Right atrium auricular region (tissue), 2 donors: ENCODE data around the gene EMP3. TPM values are rescaled to one million over a fixed set of nuclear protein-coding genes. Genes with fewer than 3 reads are reported as not detected.

Source experiments
- DNase-seq: peaks from one replicate; pipeline ENCODE4 v3.0.0-alpha.2; 2019; ENCODE audit warnings: low spot score
- H3K27ac ChIP-seq, 2 donors: fragments of 200-600 bp; sonication (generic); 1 replicate in 1 of 2; 2 replicates in 1 of 2; pipeline ENCODE4 v1.5.1; 2016 to 2019
- H3K27me3 ChIP-seq, 2 donors: fragments of 200-600 bp; sonication (generic); one replicate each; pipeline versions ENCODE4 v1.5.1 to v1.6.0; 2017 to 2019
- H3K36me3 ChIP-seq: fragments of 200-600 bp; sonication (generic); one replicate; pipeline ENCODE4 v1.5.1; 2016
- H3K4me1 ChIP-seq, 2 donors: fragments of 200-600 bp; sonication (generic); one replicate each; pipeline versions ENCODE4 v1.5.1 to v1.6.0; 2017 to 2019
- H3K4me3 ChIP-seq, 2 donors: fragments of 200-600 bp; sonication (generic); 1 replicate in 1 of 2; 2 replicates in 1 of 2; pipeline ENCODE4 v1.5.1; 2017 to 2019; ENCODE audit warnings: mild to moderate bottlenecking in 1 of 2, moderate library complexity in 1 of 2
- H3K9me3 ChIP-seq, 2 donors: fragments of 200-600 bp; sonication (generic); one replicate each; pipeline ENCODE4 v1.5.1; 2019
- total RNA-seq, 2 donors: library from RNA; depleted of rRNA; stranded (reverse); fragments of >200 nt; gene quantifications; one replicate each; pipeline ENCODE4 v1.1.0, GENCODE V29; 2016
- TF ChIP-seq, protein P1 (sequence below), 2 donors: fragments of 200-600 bp; sonication (generic); IDR thresholded peaks; one replicate each; pipeline ENCODE4 v1.5.1; 2019; ENCODE audit warnings: antibody characterized with exemption in 2 of 2

Gene EMP3
- total RNA-seq, 2 donors from 2014 or later: 16.9 to 95.9 TPM

DNA sequence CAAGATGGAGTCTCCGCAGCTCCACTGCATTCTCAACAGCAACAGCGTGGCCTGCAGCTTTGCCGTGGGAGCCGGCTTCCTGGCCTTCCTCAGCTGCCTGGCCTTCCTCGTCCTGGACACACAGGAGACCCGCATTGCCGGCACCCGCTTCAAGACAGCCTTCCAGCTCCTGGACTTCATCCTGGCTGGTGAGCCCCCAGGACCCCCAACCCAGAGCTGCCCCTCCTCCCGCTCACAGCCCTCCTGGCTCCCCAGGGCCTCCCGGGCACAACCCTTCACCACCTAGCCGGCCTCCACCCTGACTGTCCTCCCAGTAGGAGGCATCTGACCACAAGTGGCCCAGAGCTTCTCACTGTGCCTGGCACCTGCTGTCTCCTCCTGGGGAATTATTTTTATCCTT, 48.2 kb downstream of the EMP3 start:
- TF ChIP-seq, protein P1, sequence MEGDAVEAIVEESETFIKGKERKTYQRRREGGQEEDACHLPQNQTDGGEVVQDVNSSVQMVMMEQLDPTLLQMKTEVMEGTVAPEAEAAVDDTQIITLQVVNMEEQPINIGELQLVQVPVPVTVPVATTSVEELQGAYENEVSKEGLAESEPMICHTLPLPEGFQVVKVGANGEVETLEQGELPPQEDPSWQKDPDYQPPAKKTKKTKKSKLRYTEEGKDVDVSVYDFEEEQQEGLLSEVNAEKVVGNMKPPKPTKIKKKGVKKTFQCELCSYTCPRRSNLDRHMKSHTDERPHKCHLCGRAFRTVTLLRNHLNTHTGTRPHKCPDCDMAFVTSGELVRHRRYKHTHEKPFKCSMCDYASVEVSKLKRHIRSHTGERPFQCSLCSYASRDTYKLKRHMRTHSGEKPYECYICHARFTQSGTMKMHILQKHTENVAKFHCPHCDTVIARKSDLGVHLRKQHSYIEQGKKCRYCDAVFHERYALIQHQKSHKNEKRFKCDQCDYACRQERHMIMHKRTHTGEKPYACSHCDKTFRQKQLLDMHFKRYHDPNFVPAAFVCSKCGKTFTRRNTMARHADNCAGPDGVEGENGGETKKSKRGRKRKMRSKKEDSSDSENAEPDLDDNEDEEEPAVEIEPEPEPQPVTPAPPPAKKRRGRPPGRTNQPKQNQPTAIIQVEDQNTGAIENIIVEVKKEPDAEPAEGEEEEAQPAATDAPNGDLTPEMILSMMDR (IDR thresholded peaks at IDR 0.05): no peak
- Histone ChIP-seq H3K4me3 (no peak overlapping the region), H3K27me3 (no peaks in the 10 kb centered on the region), H3K9me3 (no peaks in the 10 kb centered on the region), H3K4me1 (no peaks in the 10 kb centered on the region), H3K36me3 (no peaks in the 10 kb centered on the region), H3K27ac (no peak overlapping the region)
- DNase-seq: no peak

DNA sequence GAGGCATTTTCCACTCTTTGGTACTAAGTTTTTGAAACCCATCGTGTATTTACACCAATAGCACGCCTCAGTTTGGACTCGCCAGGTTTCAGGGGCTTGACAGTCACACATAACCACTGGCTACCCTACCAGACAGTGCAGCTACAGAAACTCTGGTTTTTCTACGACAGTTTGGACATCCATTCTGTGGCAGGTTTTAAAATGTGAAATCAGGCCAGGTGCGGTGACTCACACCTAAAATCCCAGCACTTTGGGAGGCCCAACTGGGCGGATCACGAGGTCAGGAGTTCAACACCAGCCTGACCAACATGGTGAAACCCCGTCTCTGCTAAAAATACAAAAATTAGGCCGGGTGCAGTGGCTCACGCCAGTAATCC, 52.8 kb downstream of the EMP3 start:
- no peak for DNase-seq
- TF ChIP-seq, protein P1 (IDR thresholded peaks at IDR 0.05): no peak

DNA sequence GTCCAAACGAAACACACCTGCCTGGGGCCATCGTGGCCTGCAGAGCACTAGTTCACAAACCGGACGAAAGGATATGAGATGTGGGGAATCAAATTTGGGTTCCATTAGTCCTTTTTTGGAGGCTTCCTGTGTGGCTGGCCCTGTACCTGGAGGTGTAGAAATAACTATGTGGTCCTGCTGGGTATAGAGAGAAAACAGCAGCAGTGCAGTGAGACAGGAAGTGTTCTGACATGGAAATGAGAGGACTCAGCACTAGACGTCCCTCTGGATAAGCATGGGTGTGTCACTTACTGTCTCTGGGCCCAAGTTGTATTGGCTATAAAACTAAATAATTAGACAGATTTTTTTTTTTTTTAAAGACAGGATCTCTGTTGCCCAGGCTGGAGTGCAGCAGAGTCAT, 53.7 kb downstream of the EMP3 start:
- DNase-seq: no peak
- no peaks in the 10 kb centered on the region for H3K9me3 ChIP-seq
- no peaks in the 10 kb centered on the region for H3K27me3 ChIP-seq
- peaks cover 23% of the 10 kb centered on the region for H3K36me3 ChIP-seq
- TF ChIP-seq, protein P1 (IDR thresholded peaks at IDR 0.05): no peak
- no peak overlapping the region for H3K27ac ChIP-seq
- H3K4me1 ChIP-seq: no peaks in the 10 kb centered on the region
- no peak overlapping the region for H3K4me3 ChIP-seq

More for the DNA sequence above, 52.8 kb downstream of the EMP3 start:
- Histone ChIP-seq H3K4me3 (no peak overlapping the region), H3K27ac (no peak overlapping the region), H3K27me3 (no peaks in the 10 kb centered on the region), H3K9me3 (no peaks in the 10 kb centered on the region), H3K36me3 (peaks cover 14% of the 10 kb centered on the region), H3K4me1 (no peaks in the 10 kb centered on the region)

Other genes starting within 250 kb of the EMP3 start
- gene PLA2G4C, start 214.7 kb upstream of the EMP3 start, total RNA-seq: 10 to 100 TPM; 23.2 to 40.0 TPM
- gene LIG1, start 155.2 kb upstream of the EMP3 start, total RNA-seq: 1 to 10 TPM; 3.1 to 4.2 TPM
- 1 to 10 TPM; 1.5 to 2.8 TPM for gene ZSWIM9, start 154.9 kb upstream of the EMP3 start, total RNA-seq
- 10 to 100 TPM; 19.7 to 21.2 TPM for gene CARD8, start 69.6 kb upstream of the EMP3 start, total RNA-seq
- gene ZNF114, start 55.5 kb upstream of the EMP3 start, total RNA-seq: under 1 TPM; 0.24 to 0.33 TPM
- gene TMEM143, start 38.4 kb downstream of the EMP3 start, total RNA-seq: 10 to 100 TPM; 20.4 to 43.8 TPM
- not detected for gene SYNGR4, start 38.8 kb downstream of the EMP3 start, total RNA-seq
- gene KDELR1, start 66.0 kb downstream of the EMP3 start, total RNA-seq: 10 to 100 TPM; 74.1 to 82.0 TPM
- under 1 TPM; 0.31 to 0.33 TPM for gene GRIN2D, start 68.1 kb downstream of the EMP3 start, total RNA-seq
- gene GRWD1, start 120.4 kb downstream of the EMP3 start, total RNA-seq: 10 to 100 TPM; 10.8 to 19.8 TPM
- gene KCNJ14, start 130.0 kb downstream of the EMP3 start, total RNA-seq: under 1 TPM; 0.26 to 0.31 TPM
- gene CYTH2, start 143.8 kb downstream of the EMP3 start, total RNA-seq: 10 to 100 TPM; 13.3 to 22.5 TPM
- 1 to 10 TPM; 1.3 to 1.6 TPM for gene LMTK3, start 186.3 kb downstream of the EMP3 start, total RNA-seq
- not detected for gene SULT2B1, start 226.6 kb downstream of the EMP3 start, total RNA-seq